ENCODE measurements around the gene AEBP2. TPM values are rescaled to one million over a fixed set of nuclear protein-coding genes. Genes with fewer than 3 reads are reported as not detected.
"Not testable (repeated sequence)": the region's sequence is repeated elsewhere in the genome, so short reads cannot be mapped to it uniquely, and the experiment has no call there.

Gene AEBP2
- total RNA-seq, 1 donor: 19.2 TPM

- no peak overlapping the region for H2AFZ ChIP-seq (ENCODE audit: low read length)
- no peaks in the 10 kb centered on the region for H3K79me2 ChIP-seq (ENCODE audit: insufficient read depth, low read length)
- no peaks in the 10 kb centered on the region for H3K9me3 ChIP-seq (ENCODE audit: low read depth, low read length)
- H3K4me1 ChIP-seq (ENCODE audit: insufficient read depth, low read length): peaks cover 3% of the 10 kb centered on the region
- H3K27ac ChIP-seq (ENCODE audit: low read depth, low read length): no peak overlapping the region
- no peak for DNase-seq (ENCODE audit: insufficient read length, low spot score, missing footprints)
- TF ChIP-seq, protein P1, sequence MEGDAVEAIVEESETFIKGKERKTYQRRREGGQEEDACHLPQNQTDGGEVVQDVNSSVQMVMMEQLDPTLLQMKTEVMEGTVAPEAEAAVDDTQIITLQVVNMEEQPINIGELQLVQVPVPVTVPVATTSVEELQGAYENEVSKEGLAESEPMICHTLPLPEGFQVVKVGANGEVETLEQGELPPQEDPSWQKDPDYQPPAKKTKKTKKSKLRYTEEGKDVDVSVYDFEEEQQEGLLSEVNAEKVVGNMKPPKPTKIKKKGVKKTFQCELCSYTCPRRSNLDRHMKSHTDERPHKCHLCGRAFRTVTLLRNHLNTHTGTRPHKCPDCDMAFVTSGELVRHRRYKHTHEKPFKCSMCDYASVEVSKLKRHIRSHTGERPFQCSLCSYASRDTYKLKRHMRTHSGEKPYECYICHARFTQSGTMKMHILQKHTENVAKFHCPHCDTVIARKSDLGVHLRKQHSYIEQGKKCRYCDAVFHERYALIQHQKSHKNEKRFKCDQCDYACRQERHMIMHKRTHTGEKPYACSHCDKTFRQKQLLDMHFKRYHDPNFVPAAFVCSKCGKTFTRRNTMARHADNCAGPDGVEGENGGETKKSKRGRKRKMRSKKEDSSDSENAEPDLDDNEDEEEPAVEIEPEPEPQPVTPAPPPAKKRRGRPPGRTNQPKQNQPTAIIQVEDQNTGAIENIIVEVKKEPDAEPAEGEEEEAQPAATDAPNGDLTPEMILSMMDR (IDR thresholded peaks at IDR 0.05; ENCODE audit: extremely low read depth, low read depth, low read length): no peak
- H3K27me3 ChIP-seq (ENCODE audit: insufficient read depth, low read length): no peaks in the 10 kb centered on the region
- no peaks in the 10 kb centered on the region for H4K20me1 ChIP-seq (ENCODE audit: insufficient read depth, low read length)
- H3K4me2 ChIP-seq (ENCODE audit: insufficient read depth, low read length): no peak overlapping the region
- H3K36me3 ChIP-seq (ENCODE audit: insufficient read depth, low read length): no peaks in the 10 kb centered on the region
- no peak overlapping the region for H3K4me3 ChIP-seq (ENCODE audit: insufficient read depth, low read length)
Measured at GRCh38 chr12:19410629-19411185, 28.6 kb upstream of the AEBP2 start.

DNA sequence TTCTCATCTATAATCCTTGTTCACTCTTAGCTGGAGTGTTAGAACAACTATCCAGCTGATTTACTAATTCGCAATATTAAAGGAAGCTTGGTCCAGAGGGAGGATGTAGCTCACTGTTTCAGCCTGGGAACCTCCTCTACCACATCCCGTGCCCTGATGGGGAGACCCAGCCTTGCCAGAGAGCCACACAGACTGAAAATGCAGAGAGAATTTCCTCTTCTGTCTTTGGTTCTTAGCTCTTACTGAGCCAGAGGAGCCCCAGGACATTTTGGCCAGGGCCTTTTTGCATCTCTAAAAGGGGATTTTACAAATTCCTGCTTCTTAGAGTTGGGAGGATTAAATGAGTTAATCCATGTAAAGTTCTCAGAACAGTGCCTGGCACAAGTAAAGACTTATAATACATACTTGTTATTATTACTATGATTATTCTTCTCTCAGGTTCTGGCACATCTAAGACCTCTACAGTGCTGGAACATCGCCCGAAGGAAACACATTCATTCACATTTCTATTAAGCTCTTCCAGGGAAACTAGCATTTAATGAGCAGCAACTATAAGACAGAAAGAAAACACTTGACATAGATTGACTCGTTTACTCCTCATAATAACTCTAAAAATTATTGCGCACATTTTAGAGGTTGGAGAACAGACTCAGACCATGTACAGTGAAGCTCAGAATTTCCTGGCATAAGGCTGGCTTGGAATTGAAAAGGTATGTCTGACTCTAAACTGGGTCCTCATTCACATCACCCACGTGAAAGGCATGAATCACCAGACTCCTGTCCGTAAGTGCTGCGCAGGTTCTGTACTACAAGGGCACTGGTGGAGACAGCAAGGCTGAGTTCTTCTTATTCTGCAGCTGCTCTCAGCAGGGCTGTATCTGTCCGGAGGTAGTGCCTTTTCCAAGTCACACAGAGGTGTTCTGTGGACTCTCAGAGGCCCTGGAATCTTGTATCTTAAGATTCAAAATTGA, 27.8 kb upstream of the AEBP2 start:
- peaks cover 3% of the 10 kb centered on the region for H3K4me1 ChIP-seq (ENCODE audit: insufficient read depth, low read length)

DNA sequence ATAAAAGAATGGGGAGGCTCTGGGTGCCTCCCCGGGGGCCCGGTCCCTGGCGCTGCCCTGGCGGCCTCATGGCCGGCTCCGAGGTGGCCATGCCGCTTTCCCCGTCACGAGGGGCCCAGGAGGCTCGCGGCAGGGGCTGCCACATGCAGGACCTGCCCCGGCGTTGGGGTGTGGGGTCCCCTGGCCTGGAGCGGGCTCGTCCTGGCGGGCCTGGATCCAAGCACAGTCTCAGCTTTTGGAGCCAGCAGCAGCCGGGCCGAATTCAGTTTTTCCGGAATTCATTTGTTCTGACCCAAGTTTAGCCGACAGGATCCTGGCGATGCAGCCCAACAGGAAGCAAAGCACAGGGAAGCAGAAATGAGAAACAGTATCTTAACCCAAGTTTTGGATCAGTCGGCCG, 26.4 kb upstream of the AEBP2 start:
- DNase-seq (ENCODE audit: insufficient read length, low spot score, missing footprints): peak; percentile 39
- Histone ChIP-seq H3K4me2 (ENCODE audit: insufficient read depth, low read length) (no peak overlapping the region), H3K27ac (ENCODE audit: low read depth, low read length) (no peak overlapping the region), H3K4me3 (ENCODE audit: insufficient read depth, low read length) (no peak overlapping the region), H3K79me2 (ENCODE audit: insufficient read depth, low read length) (no peaks in the 10 kb centered on the region), H3K27me3 (ENCODE audit: insufficient read depth, low read length) (no peaks in the 10 kb centered on the region), H3K9me3 (ENCODE audit: low read depth, low read length) (no peaks in the 10 kb centered on the region), H2AFZ (ENCODE audit: low read length) (no peak overlapping the region), H4K20me1 (ENCODE audit: insufficient read depth, low read length) (no peaks in the 10 kb centered on the region), H3K36me3 (ENCODE audit: insufficient read depth, low read length) (no peaks in the 10 kb centered on the region), H3K4me1 (ENCODE audit: insufficient read depth, low read length) (peaks cover 3% of the 10 kb centered on the region)
- TF ChIP-seq, protein P1 (IDR thresholded peaks at IDR 0.05; ENCODE audit: extremely low read depth, low read depth, low read length): no peak

More for the DNA sequence above, 27.8 kb upstream of the AEBP2 start:
- no peak overlapping the region for H3K4me2 ChIP-seq (ENCODE audit: insufficient read depth, low read length)
- no peaks in the 10 kb centered on the region for H3K27me3 ChIP-seq (ENCODE audit: insufficient read depth, low read length)
- H3K79me2 ChIP-seq (ENCODE audit: insufficient read depth, low read length): no peaks in the 10 kb centered on the region
- no peaks in the 10 kb centered on the region for H4K20me1 ChIP-seq (ENCODE audit: insufficient read depth, low read length)
- peak; percentile 36 for DNase-seq (ENCODE audit: insufficient read length, low spot score, missing footprints)
- no peaks in the 10 kb centered on the region for H3K9me3 ChIP-seq (ENCODE audit: low read depth, low read length)
- TF ChIP-seq, protein P1 (IDR thresholded peaks at IDR 0.05; ENCODE audit: extremely low read depth, low read depth, low read length): no peak
- H3K36me3 ChIP-seq (ENCODE audit: insufficient read depth, low read length): no peaks in the 10 kb centered on the region
- H3K4me3 ChIP-seq (ENCODE audit: insufficient read depth, low read length): no peak overlapping the region
- H2AFZ ChIP-seq (ENCODE audit: low read length): peak overlapping the region; percentile 35
- no peak overlapping the region for H3K27ac ChIP-seq (ENCODE audit: low read depth, low read length)

DNA sequence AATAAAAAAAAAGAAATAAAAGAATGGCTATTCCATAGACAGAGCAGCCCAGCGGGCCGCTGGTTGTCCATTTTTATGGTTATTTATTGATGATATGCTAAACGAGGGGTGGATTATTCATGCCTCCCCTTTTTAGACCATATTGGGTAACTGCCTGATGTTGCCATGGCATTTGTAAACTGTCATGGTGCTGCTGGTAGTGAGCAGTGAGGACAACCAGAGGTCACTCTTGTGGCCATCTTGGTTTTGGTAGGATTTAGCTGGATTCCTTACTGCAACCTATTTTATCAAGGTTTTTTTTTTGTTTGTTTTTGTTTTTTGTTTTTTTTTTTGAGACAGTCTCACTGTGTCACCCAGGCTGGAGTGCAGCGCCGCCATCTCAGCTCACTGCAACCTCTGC, 25.7 kb upstream of the AEBP2 start:
- H3K79me2 ChIP-seq (ENCODE audit: insufficient read depth, low read length); H3K36me3 ChIP-seq (ENCODE audit: insufficient read depth, low read length); H3K27me3 ChIP-seq (ENCODE audit: insufficient read depth, low read length); H3K27ac ChIP-seq (ENCODE audit: low read depth, low read length); H4K20me1 ChIP-seq (ENCODE audit: insufficient read depth, low read length); H2AFZ ChIP-seq (ENCODE audit: low read length); H3K9me3 ChIP-seq (ENCODE audit: low read depth, low read length); DNase-seq (ENCODE audit: insufficient read length, low spot score, missing footprints); H3K4me3 ChIP-seq (ENCODE audit: insufficient read depth, low read length); H3K4me1 ChIP-seq (ENCODE audit: insufficient read depth, low read length); H3K4me2 ChIP-seq (ENCODE audit: insufficient read depth, low read length): not testable (repeated sequence)
